ENCODE measurements around the gene IFI27L1. TPM values are rescaled to one million over a fixed set of nuclear protein-coding genes. Genes with fewer than 3 reads are reported as not detected.

Gene IFI27L1
- polyA plus RNA-seq, 1 experiment, result 12.5 TPM

- H3K27me3 ChIP-seq (ENCODE audit: control insufficient read depth, insufficient read depth, low read length), result no peaks in the 10 kb centered on the region
- no peaks in the 10 kb centered on the region for H3K9me3 ChIP-seq (ENCODE audit: control insufficient read depth, insufficient read depth, low read length)
- ChIA-PET CTCF (interaction anchor here (0.9 to 1.3 kb wide), 3 partner anchors 44 to 148 kb away, joined by 3 to 4 read pairs (median 4); no protein-coding TSS in a partner anchor), POLR2A (no interaction called here)
- TF ChIP-seq CTCF (IDR thresholded peaks at IDR 0.05; ENCODE audit: low read depth, low read length), result no peak
- H3K4me3 ChIP-seq (ENCODE audit: low read depth, low read length), result no peak overlapping the region
- no peak overlapping the region for H3K27ac ChIP-seq (ENCODE audit: low read depth, low read length)
- DNase-seq (ENCODE audit: low read depth, low spot score), result no peak
Observed at GRCh38 chr14:94087891-94088290, 6.8 kb downstream of the IFI27L1 start.

- CTCF ChIA-PET, result interaction anchor here (0.9 to 1.3 kb wide), 3 partner anchors 43 to 149 kb away, joined by 3 to 4 read pairs (median 4); no protein-coding TSS in a partner anchor
- TF ChIP-seq CTCF (IDR thresholded peaks at IDR 0.05; ENCODE audit: low read depth, low read length), result no peak
- Histone ChIP-seq H3K4me3 (ENCODE audit: low read depth, low read length) (no peak overlapping the region), H3K27ac (ENCODE audit: low read depth, low read length) (no peak overlapping the region), H3K27me3 (ENCODE audit: control insufficient read depth, insufficient read depth, low read length) (no peaks in the 10 kb centered on the region), H3K9me3 (ENCODE audit: control insufficient read depth, insufficient read depth, low read length) (no peaks in the 10 kb centered on the region)
- DNase-seq (ENCODE audit: low read depth, low spot score), result no peak
- POLR2A ChIA-PET, result no interaction called here
Observed at GRCh38 chr14:94088516-94088915, 7.4 kb downstream of the IFI27L1 start.

- H3K27me3 ChIP-seq (ENCODE audit: control insufficient read depth, insufficient read depth, low read length), result no peaks in the 10 kb centered on the region
- DNase-seq (ENCODE audit: low read depth, low spot score), result no peak
- ChIA-PET POLR2A (no interaction called here), CTCF (interaction anchor here (1.5 kb wide), 1 partner anchor 91 kb away, joined by 3 read pairs; no protein-coding TSS in a partner anchor)
- no peak overlapping the region for H3K27ac ChIP-seq (ENCODE audit: low read depth, low read length)
- no peaks in the 10 kb centered on the region for H3K9me3 ChIP-seq (ENCODE audit: control insufficient read depth, insufficient read depth, low read length)
- H3K4me3 ChIP-seq (ENCODE audit: low read depth, low read length), result no peak overlapping the region
- no peak for TF ChIP-seq CTCF (IDR thresholded peaks at IDR 0.05; ENCODE audit: low read depth, low read length)
Observed at GRCh38 chr14:94089479-94089878, 8.4 kb downstream of the IFI27L1 start.

- ChIA-PET CTCF (interaction anchor here (1.2 kb wide), 2 partner anchors 39 to 43 kb away, joined by 3 read pairs; no protein-coding TSS in a partner anchor), POLR2A (no interaction called here)
- Histone ChIP-seq H3K27ac (ENCODE audit: low read depth, low read length) (no peak overlapping the region), H3K9me3 (ENCODE audit: control insufficient read depth, insufficient read depth, low read length) (no peaks in the 10 kb centered on the region), H3K4me3 (ENCODE audit: low read depth, low read length) (no peak overlapping the region), H3K27me3 (ENCODE audit: control insufficient read depth, insufficient read depth, low read length) (no peaks in the 10 kb centered on the region)
- no peak for TF ChIP-seq CTCF (IDR thresholded peaks at IDR 0.05; ENCODE audit: low read depth, low read length)
- DNase-seq (ENCODE audit: low read depth, low spot score), result no peak
Observed at GRCh38 chr14:94093418-94093817, 12.3 kb downstream of the IFI27L1 start.

GRCh38 chr14:94097091-94097490 is 16.0 kb downstream of the IFI27L1 start:
- Histone ChIP-seq H3K9me3 (ENCODE audit: control insufficient read depth, insufficient read depth, low read length) (no peaks in the 10 kb centered on the region), H3K27ac (ENCODE audit: low read depth, low read length) (no peak overlapping the region), H3K4me3 (ENCODE audit: low read depth, low read length) (no peak overlapping the region), H3K27me3 (ENCODE audit: control insufficient read depth, insufficient read depth, low read length) (no peaks in the 10 kb centered on the region)
- ChIA-PET POLR2A (no interaction called here), CTCF (interaction anchor here (0.6 to 2.1 kb wide), 3 partner anchors 10 to 144 kb away, joined by 3 to 7 read pairs (median 4); no protein-coding TSS in a partner anchor)
- TF ChIP-seq CTCF (IDR thresholded peaks at IDR 0.05; ENCODE audit: low read depth, low read length), result no peak
- no peak for DNase-seq (ENCODE audit: low read depth, low spot score)

Measured in AG04450 (cell line).